ENCODE data around the gene SH3PXD2A.

Gene SH3PXD2A

DNA sequence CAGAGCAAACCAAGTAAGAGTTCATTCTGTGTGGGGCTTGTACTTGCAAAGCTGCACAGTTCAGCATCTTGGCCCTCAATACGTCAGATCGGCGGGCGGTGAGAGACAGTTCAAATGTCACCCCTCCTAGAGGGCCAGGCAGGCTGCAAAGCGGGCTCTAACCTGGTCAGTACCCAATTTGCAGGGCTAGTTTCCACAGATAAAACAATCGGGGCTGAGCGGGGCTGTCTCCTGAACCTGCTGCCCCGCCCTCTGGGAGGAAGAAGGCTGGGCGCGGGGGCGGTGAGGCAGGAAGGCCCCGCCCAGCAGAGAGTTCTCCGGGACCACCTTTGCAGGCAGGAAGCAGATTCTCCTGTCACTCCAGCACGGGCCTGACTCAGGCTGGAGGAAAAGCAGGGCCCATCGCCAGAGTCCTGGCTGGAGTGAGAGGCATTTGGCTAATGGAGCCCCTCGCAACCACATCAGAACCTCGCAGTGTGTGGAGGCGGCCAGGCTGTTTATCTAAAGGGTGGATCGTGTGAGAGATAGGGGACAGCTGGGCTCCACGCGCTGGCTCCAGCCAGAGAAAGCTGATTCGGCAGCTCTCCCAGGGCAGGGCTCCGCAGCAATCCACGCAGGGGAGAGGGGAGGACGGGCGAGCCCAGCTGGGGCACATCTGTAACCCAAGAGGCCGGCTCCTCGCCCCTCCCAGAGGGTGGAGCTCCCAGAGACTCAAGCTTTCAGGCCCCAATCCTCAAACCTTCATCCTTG lies 83.1 kb downstream of the SH3PXD2A start:
- Histone ChIP-seq H3K4me1 (peaks cover 4% of the 10 kb centered on the region; the same call in 1 of the 2 replicates), H3K9me3 (no peaks in the 10 kb centered on the region), H3K36me3 (no peaks in the 10 kb centered on the region), H3K27me3 (no peaks in the 10 kb centered on the region), H3K4me3 (ENCODE audit: low read depth, low read length) (peak overlapping the region; percentile 42)
- peak; percentile 85 for DNase-seq
- TF ChIP-seq, protein P1, sequence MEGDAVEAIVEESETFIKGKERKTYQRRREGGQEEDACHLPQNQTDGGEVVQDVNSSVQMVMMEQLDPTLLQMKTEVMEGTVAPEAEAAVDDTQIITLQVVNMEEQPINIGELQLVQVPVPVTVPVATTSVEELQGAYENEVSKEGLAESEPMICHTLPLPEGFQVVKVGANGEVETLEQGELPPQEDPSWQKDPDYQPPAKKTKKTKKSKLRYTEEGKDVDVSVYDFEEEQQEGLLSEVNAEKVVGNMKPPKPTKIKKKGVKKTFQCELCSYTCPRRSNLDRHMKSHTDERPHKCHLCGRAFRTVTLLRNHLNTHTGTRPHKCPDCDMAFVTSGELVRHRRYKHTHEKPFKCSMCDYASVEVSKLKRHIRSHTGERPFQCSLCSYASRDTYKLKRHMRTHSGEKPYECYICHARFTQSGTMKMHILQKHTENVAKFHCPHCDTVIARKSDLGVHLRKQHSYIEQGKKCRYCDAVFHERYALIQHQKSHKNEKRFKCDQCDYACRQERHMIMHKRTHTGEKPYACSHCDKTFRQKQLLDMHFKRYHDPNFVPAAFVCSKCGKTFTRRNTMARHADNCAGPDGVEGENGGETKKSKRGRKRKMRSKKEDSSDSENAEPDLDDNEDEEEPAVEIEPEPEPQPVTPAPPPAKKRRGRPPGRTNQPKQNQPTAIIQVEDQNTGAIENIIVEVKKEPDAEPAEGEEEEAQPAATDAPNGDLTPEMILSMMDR (IDR thresholded peaks at IDR 0.05; ENCODE audit: low read depth, low read length) = no peak

DNA sequence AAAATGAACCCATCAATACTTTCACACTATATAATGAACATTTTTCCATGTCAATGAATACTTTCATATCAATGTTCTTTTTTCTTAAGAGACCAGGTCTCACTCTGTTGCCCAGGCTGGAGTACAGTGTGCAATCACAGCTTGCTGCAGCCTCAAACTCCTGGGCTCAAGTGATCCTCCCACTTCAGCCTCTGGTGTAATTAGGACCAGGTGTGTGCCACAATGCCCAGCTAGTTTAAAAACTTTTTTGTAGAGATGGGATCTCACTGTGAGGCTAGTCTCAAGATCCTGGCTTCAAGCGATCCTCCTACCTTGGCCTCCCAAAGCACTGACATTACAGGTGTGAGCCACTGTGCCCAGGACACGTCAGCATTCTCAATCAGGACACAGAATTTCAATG lies 85.2 kb downstream of the SH3PXD2A start:
- Histone ChIP-seq H3K4me1 (peaks cover 7% of the 10 kb centered on the region; the same call in 1 of the 2 replicates), H3K9me3 (no peaks in the 10 kb centered on the region), H3K36me3 (no peaks in the 10 kb centered on the region), H3K4me3 (ENCODE audit: low read depth, low read length) (no peak overlapping the region), H3K27me3 (no peaks in the 10 kb centered on the region)
- no peak for DNase-seq
- TF ChIP-seq, protein P1 (IDR thresholded peaks at IDR 0.05; ENCODE audit: low read depth, low read length) = no peak

DNA sequence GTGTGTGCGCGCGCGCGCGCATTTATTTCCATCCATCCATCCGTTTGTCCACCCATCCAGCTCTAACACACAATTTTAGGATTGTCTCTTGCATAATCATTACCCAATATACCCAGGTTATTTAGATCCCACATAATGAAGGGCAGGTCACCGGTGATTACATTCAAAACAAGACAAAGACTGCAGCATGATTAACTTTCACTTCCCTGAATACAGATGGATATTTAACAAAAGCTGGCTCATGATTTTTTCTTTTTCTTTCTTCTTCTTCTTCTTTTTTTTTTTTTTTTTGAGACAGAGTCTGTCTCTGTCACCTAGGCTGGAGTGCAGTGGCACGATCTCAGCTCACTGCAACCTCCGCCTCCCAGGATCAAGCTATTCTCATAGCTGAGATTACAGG lies 86.2 kb downstream of the SH3PXD2A start:
- Histone ChIP-seq H3K4me1 (peaks cover 7% of the 10 kb centered on the region; the same call in 1 of the 2 replicates), H3K9me3 (no peaks in the 10 kb centered on the region), H3K36me3 (no peaks in the 10 kb centered on the region; the same call in 1 of the 2 replicates), H3K27me3 (no peaks in the 10 kb centered on the region), H3K4me3 (ENCODE audit: low read depth, low read length) (no peak overlapping the region)
- no peak for DNase-seq
- TF ChIP-seq, protein P1 (IDR thresholded peaks at IDR 0.05; ENCODE audit: low read depth, low read length) = no peak

DNA sequence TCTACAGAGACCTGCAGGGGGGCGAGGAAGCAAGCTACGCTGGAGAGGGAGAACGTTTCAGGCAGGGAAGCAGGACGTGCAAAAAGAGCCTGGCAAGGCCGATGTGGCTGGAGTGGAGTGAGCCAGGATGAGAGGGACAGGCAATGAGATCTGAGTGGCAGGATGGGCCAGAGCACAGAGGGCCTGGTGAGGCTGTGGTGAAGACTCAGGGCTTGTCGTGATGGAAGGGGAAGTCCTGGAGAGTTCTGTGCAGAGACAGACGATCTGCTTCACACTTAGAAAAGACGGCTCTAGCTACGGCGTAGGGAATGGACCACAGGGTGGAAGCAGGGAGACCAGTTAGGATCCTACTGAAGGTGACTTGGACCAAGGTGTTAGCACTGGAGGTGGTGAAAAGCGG lies 87.0 kb downstream of the SH3PXD2A start:
- no peak for DNase-seq
- no peaks in the 10 kb centered on the region; the same call in 1 of the 2 replicates for H3K36me3 ChIP-seq
- peaks cover 7% of the 10 kb centered on the region for H3K4me1 ChIP-seq
- TF ChIP-seq, protein P1 (IDR thresholded peaks at IDR 0.05; ENCODE audit: low read depth, low read length) = no peak
- H3K27me3 ChIP-seq = no peaks in the 10 kb centered on the region
- no peak overlapping the region for H3K4me3 ChIP-seq (ENCODE audit: low read depth, low read length)
- H3K9me3 ChIP-seq = no peaks in the 10 kb centered on the region

DNA sequence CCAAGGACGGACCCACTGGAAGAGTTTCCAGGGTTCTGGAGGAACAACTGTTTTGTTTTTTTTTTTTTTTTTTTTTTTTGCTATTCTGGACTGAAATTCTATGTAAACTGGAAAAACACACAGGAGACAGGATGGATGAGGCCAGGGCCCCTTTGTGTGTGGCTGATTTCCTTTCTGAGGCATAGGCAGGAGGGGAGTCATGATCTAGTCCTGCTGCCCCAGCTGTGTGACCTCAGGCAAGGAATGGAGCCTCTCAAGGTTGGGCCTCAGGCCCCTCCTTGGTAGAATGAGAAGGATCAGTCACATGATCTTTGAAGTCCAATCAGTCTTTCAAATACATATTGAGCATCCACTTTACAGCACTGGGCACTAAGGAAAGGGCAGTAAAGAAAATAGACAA lies 87.6 kb downstream of the SH3PXD2A start:
- Histone ChIP-seq H3K27me3 (no peaks in the 10 kb centered on the region), H3K9me3 (no peaks in the 10 kb centered on the region), H3K4me1 (peaks cover 7% of the 10 kb centered on the region), H3K36me3 (no peaks in the 10 kb centered on the region; the same call in 1 of the 2 replicates), H3K4me3 (ENCODE audit: low read depth, low read length) (no peak overlapping the region)
- TF ChIP-seq, protein P1 (IDR thresholded peaks at IDR 0.05; ENCODE audit: low read depth, low read length) = no peak
- DNase-seq = no peak
